ENCODE measurements around the gene PIM3.

PIM3 gene

DNA sequence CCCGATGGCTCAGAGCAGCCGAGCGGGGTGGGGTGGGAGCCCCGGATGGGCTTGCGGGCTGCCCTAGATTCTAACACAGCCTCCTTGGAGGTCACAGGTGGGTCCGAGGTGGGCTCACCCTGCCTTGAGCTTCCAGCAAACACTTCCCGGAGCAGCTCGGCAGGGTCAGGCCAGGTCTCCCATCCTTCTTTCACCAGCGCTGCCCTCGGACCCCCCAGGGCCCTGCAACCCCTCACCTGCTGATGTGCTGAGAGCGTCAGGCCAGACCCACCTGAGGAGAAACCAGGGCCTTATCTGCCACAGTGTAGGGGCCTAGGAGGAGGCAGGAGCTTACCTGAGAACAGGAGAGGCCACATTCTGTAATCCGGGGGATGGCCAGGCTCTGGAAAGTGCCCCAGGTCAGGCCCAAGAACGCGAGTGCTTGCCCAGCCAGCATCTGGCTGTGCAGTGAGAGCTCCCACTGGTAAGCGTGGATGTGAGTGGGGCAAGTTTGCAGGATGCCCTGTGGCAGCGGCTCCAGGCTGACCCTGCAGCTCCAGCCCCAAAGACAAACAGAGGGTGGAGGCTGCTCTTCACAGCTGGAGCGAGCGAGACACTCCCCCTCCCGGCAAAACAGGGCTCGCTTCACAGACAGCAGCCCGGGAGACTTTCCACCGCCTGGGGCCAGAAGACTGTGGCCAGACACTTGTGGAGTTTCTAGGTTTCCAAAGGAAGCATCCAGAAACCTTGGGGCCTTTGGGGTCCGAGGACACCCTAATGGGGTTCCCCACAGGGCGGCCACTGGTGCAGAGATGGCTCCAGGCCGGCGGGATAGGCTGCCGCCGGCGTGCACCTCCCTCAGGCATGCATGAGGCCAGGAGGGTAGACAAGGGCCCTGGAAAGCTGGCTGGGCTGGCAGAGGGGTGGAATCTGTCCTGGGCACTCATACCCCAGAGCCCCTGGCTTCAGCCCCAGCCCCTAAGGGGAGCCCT is 51.9 kb downstream of the PIM3 start, which contains the start of gene IL17REL:
Gene IL17REL, minus strand, starts transcription at position 555 of the 971 bp plus-strand sequence. Its CDS starts 119 bp downstream, at position 436.
- TF ChIP-seq, protein P1, sequence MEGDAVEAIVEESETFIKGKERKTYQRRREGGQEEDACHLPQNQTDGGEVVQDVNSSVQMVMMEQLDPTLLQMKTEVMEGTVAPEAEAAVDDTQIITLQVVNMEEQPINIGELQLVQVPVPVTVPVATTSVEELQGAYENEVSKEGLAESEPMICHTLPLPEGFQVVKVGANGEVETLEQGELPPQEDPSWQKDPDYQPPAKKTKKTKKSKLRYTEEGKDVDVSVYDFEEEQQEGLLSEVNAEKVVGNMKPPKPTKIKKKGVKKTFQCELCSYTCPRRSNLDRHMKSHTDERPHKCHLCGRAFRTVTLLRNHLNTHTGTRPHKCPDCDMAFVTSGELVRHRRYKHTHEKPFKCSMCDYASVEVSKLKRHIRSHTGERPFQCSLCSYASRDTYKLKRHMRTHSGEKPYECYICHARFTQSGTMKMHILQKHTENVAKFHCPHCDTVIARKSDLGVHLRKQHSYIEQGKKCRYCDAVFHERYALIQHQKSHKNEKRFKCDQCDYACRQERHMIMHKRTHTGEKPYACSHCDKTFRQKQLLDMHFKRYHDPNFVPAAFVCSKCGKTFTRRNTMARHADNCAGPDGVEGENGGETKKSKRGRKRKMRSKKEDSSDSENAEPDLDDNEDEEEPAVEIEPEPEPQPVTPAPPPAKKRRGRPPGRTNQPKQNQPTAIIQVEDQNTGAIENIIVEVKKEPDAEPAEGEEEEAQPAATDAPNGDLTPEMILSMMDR (IDR thresholded peaks at IDR 0.05), result no peak
- DNase-seq (ENCODE audit: low spot score), result no peak
- Histone ChIP-seq H3K27ac (no peak within 1 kb of the TSS), H3K4me3 (no peak within 1 kb of the TSS)
